Left lung (tissue), 10 donors: ENCODE data around the gene SLC6A8. TPM values are rescaled to one million over a fixed set of nuclear protein-coding genes. Genes with fewer than 3 reads are reported as not detected.

ENCODE experiments used
- ATAC-seq: fragments of 200-7000 bp; cut with Tn5 transposase; one replicate; pipeline ENCODE4 v1.9.1; 2020; ENCODE audit warnings: moderate library complexity
- DNase-seq, 4 donors: peaks; one replicate each; pipeline ENCODE4 v3.0.0-alpha.2; 2013 to 2020
- H3K27ac ChIP-seq, 2 donors: fragments of 200-600 bp; sonication (generic) in 1 of 2; one replicate each; pipeline versions ENCODE4 v1.5.0 to v1.8.0; 2020 to 2021
- H3K27me3 ChIP-seq, 2 donors: fragments of 200-600 bp; sonication (generic) in 1 of 2; one replicate each; pipeline versions ENCODE4 v1.5.0 to v1.8.0; 2020 to 2021
- H3K36me3 ChIP-seq, 2 donors: fragments of 200-600 bp; sonication (generic) in 1 of 2; one replicate each; pipeline versions ENCODE4 v1.5.0 to v1.8.0; 2020 to 2021
- H3K4me1 ChIP-seq, 2 donors: fragments of 200-600 bp; one replicate each; pipeline ENCODE4 v1.8.0; 2021
- H3K4me3 ChIP-seq, 2 donors: fragments of 200-600 bp; sonication (generic) in 1 of 2; one replicate each; pipeline versions ENCODE4 v1.5.0 to v1.8.0; 2020 to 2021; ENCODE audit warnings: mild to moderate bottlenecking in 1 of 2
- H3K9me3 ChIP-seq, 2 donors: fragments of 200-600 bp; sonication (generic) in 1 of 2; one replicate each; pipeline versions ENCODE4 v1.5.0 to v1.8.0; 2020 to 2021
- intact Hi-C, 2 donors: fragments of 100-400 bp; cut with DNase I; formaldehyde crosslinking; loops; one replicate each; pipeline versions ENCODE4 v1.11.2 to v1.14.2; 2022
- polyA plus RNA-seq, 6 donors: library from polyadenylated mRNA; unstranded; fragments of 120-200 nt; gene quantifications; one replicate each; pipeline ENCODE4 v1.2.1, GENCODE V29; 2013; ENCODE audit not compliant: insufficient read length in 6 of 6
- total RNA-seq, 2 donors: library from RNA; stranded (reverse); fragmentation: NEBNext Ultra II Directional; extraction: Animal tissue kit (Norgen Biotek cat#: 25700); gene quantifications; one replicate each; pipeline ENCODE4 v1.2.1, GENCODE V29; 2021
- TF ChIP-seq, protein P1 (sequence below), 2 donors: fragments of 200-600 bp; sonication (generic) in 1 of 2; IDR thresholded peaks; one replicate each; pipeline versions ENCODE4 v1.5.0 to v1.8.0; 2021; ENCODE audit warnings: antibody characterized with exemption in 2 of 2
- donor health status: DM: no; HTN: yes; CAD: no.
- donor health status: DM: no; HTN: no; CAD: no.

SLC6A8 gene
- total and polyA plus RNA-seq, 8 donors = 6.8 to 12.1 (median 10.2) TPM

DNA sequence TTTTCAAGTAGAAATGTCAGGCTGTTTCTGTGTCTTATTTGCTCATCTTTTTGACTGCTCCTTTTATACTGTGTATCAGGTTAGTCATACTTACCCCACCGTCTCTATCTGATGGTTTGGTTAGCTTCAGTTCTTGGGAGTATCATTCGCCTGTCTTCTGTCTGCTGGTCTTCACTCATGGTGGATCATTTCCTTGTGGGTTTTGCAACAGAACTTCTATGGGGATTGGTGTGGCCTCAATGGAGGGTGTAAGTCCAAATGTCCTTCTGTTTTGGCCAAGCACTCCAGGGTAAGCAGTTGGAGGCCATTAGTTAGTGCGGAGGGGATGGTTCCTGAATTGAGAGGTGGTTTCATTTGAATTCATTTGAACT lies 44.1 kb downstream of the SLC6A8 start:
- H3K9me3 ChIP-seq = no peaks in the 10 kb centered on the region
- H3K4me3 ChIP-seq = no peak overlapping the region
- H3K36me3 ChIP-seq = peaks cover 0 to 14% of the 10 kb centered on the region in 2 donors
- TF ChIP-seq, protein P1, sequence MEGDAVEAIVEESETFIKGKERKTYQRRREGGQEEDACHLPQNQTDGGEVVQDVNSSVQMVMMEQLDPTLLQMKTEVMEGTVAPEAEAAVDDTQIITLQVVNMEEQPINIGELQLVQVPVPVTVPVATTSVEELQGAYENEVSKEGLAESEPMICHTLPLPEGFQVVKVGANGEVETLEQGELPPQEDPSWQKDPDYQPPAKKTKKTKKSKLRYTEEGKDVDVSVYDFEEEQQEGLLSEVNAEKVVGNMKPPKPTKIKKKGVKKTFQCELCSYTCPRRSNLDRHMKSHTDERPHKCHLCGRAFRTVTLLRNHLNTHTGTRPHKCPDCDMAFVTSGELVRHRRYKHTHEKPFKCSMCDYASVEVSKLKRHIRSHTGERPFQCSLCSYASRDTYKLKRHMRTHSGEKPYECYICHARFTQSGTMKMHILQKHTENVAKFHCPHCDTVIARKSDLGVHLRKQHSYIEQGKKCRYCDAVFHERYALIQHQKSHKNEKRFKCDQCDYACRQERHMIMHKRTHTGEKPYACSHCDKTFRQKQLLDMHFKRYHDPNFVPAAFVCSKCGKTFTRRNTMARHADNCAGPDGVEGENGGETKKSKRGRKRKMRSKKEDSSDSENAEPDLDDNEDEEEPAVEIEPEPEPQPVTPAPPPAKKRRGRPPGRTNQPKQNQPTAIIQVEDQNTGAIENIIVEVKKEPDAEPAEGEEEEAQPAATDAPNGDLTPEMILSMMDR (IDR thresholded peaks at IDR 0.05) = no peak
- DNase-seq (no peak), ATAC-seq (no peak)
- H3K4me1 ChIP-seq = peaks cover 9 to 22% of the 10 kb centered on the region in 2 donors
- intact Hi-C loops = no loop called here
- H3K27me3 ChIP-seq = no peaks in the 10 kb centered on the region
- peak overlapping the region in 1 of 2 donors; percentile 50 for H3K27ac ChIP-seq

DNA sequence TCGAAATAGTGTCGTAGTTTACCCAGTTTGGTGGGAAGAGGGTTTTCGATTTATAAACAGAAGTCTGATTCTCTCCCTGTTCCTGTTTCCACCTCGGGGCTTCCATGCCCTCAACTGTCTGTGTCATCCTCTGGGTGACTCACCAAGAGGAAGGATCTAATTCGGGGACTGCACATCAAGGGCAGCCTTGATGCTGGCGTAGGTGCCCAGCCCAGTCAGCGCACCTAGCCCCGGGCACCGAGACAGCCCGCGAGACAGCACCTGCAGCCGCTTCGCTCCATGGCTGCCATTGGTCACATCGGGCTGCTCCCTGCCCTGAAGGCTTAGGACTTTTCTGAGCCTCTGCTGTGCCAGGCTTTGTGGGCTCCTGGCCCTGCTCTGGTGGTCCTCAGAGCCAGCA lies 44.7 kb downstream of the SLC6A8 start:
- H3K9me3 ChIP-seq = no peaks in the 10 kb centered on the region
- no peak for DNase-seq
- no peak overlapping the region for H3K4me3 ChIP-seq
- TF ChIP-seq, protein P1 (IDR thresholded peaks at IDR 0.05) = no peak
- H3K27ac ChIP-seq = peak overlapping the region in 1 of 2 donors; percentile 50
- H3K27me3 ChIP-seq = no peaks in the 10 kb centered on the region
- peak; percentile 27 for ATAC-seq
- H3K4me1 ChIP-seq = peaks cover 5 to 16% of the 10 kb centered on the region in 2 donors
- intact Hi-C loops = no loop called here
- H3K36me3 ChIP-seq = peaks cover 0 to 19% of the 10 kb centered on the region in 2 donors

DNA sequence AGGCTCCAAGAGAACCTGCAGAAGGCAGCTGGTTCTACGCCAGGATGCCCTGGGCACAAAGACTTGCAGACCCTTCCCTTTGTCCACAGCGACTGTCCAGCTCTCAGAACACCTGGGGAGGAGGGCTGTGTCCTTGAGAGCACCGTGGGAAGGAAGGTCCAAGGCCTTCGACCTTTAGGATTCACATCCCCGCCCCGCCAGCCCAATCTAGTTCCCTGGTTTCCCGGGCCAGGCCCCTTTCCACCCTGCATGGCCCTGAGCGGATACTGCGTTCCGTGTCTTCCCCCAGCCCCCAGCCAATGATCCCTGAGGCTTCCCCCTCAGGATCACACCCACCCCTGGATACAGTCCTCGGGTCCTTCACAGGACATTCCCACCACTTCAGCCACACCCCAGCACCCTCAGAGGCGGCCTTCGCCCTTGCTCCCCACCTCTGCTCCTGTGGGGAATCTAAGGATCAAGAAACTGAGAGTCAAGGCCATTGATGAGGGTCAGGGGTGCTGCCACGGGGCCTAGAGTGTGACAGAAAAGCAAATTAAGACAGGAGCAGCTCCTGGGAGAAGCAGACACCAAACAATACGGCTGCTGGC lies 46.0 kb downstream of the SLC6A8 start:
- Histone ChIP-seq H3K36me3 (peaks cover 0 to 30% of the 10 kb centered on the region in 2 donors), H3K9me3 (no peaks in the 10 kb centered on the region), H3K4me1 (peaks cover 0 to 3% of the 10 kb centered on the region in 2 donors), H3K27ac (no peak overlapping the region), H3K27me3 (no peaks in the 10 kb centered on the region), H3K4me3 (no peak overlapping the region)
- ATAC-seq (no peak), DNase-seq (no peak)
- intact Hi-C loops = no loop called here
- TF ChIP-seq, protein P1 (IDR thresholded peaks at IDR 0.05) = no peak

DNA sequence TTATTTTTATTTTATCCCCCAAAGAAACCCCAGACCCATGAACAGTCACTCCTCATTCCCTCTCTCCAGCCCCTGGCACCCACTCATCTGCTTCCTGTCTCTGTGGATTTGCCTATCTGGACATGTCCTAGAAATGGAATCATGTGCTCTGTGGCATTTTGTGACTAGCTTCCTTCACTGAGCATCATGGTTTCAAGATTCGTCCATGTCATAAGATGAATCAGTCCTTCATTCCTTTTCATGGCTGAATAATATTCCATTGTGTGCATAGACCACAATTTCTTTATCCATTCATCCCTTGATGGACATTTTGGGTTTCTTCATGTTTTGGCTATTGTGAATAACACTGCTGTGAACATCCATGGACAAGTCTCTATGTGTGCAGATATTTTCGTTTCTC lies 47.1 kb downstream of the SLC6A8 start:
- Histone ChIP-seq H3K36me3 (peaks cover 0 to 29% of the 10 kb centered on the region in 2 donors), H3K4me1 (peaks cover 0 to 3% of the 10 kb centered on the region in 2 donors), H3K4me3 (no peak overlapping the region), H3K27ac (no peak overlapping the region), H3K27me3 (no peaks in the 10 kb centered on the region), H3K9me3 (no peaks in the 10 kb centered on the region)
- ATAC-seq (no peak), DNase-seq (no peak)
- intact Hi-C loops = no loop called here
- TF ChIP-seq, protein P1 (IDR thresholded peaks at IDR 0.05) = no peak

DNA sequence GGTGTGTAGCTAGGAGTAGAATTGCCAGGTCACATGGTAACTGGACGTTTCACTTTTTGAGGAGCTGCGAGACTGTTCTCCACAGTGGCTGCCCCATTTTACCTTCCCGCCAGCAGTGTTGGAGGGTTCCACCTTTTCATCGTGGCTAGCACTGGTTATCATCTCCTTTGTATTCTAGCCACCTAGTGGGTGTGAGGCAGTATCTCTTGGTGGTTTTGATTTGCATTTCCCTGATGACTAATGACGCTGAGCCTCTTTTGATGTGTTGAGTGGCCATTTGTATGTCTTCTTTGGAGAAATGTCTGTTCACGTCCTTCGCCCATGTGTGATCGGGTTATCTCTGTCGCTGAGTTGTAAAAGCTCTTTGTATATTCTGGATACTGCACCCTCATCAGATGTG lies 47.5 kb downstream of the SLC6A8 start:
- Histone ChIP-seq H3K4me1 (peaks cover 0 to 3% of the 10 kb centered on the region in 2 donors), H3K9me3 (no peaks in the 10 kb centered on the region), H3K27ac (no peak overlapping the region), H3K36me3 (peaks cover 0 to 33% of the 10 kb centered on the region in 2 donors), H3K27me3 (no peaks in the 10 kb centered on the region), H3K4me3 (no peak overlapping the region)
- ATAC-seq (no peak), DNase-seq (no peak)
- intact Hi-C loops = no loop called here
- TF ChIP-seq, protein P1 (IDR thresholded peaks at IDR 0.05) = no peak
